ENCODE results near the gene RALGPS1.

- TF ChIP-seq CTCF (IDR thresholded peaks at IDR 0.05; ENCODE audit: low read length) = no peak
- no peak for TF ChIP-seq EZH2phosphoT487 (IDR thresholded peaks at IDR 0.05; ENCODE audit: low read length)
- no peak for TF ChIP-seq EZH2 (optimal IDR thresholded peaks at IDR 0.05; ENCODE audit: low read depth, low read length)
Measured at GRCh38 chr9:126904586-126904985, 10.0 kb upstream of the RALGPS1 start.
